Measurements from ENCODE around the gene FAHD1.
"Not testable (repeated sequence)": the region's sequence is repeated elsewhere in the genome, so short reads cannot be mapped to it uniquely, and the experiment has no call there.

The FAHD1 gene

DNA sequence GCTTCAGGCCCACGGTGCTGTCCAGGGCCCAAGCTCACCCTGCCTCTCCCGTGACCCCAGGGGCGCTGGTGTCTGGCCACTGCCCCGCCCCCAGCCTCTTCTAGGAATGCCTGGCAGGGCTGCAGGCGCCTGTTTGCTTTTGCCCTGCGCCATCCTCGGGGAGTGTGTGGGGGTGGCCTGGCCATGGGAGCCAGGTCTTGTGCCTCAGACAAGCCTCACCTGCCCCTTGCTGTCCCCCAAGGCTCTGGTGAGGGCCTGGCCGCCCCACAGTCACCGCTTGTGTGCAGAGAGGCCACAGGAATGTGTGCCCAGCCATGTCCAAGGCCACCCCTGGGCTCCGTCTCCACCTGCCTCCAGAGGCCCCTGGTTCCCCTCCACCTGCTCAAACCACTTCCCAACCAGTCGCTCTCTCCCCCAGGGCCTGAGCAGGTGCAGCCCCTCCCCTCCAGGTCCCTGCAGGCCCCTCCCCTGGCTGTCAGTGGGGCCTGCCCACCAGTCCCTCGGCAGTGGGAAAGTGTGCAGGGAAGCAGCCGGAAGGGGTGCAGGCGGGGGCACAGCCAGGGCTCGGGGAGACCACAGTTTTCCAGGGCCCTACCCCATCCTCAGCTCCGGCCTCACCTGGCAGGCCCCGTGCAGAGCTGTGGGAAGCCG is 32.7 kb upstream of the FAHD1 start:
- no peaks in the 10 kb centered on the region for H3K79me2 ChIP-seq (ENCODE audit: insufficient read depth, low read depth)
- H3K27ac ChIP-seq: no peak overlapping the region
- no peak overlapping the region for H2AFZ ChIP-seq (ENCODE audit: low read depth)
- H3K4me3 ChIP-seq (IDR thresholded peaks at IDR 0.05; ENCODE audit: insufficient read depth, low read depth, low read length): no peak overlapping the region
- no peaks in the 10 kb centered on the region for H3K27me3 ChIP-seq (ENCODE audit: insufficient read depth, low read depth)
- TF ChIP-seq, protein P1, sequence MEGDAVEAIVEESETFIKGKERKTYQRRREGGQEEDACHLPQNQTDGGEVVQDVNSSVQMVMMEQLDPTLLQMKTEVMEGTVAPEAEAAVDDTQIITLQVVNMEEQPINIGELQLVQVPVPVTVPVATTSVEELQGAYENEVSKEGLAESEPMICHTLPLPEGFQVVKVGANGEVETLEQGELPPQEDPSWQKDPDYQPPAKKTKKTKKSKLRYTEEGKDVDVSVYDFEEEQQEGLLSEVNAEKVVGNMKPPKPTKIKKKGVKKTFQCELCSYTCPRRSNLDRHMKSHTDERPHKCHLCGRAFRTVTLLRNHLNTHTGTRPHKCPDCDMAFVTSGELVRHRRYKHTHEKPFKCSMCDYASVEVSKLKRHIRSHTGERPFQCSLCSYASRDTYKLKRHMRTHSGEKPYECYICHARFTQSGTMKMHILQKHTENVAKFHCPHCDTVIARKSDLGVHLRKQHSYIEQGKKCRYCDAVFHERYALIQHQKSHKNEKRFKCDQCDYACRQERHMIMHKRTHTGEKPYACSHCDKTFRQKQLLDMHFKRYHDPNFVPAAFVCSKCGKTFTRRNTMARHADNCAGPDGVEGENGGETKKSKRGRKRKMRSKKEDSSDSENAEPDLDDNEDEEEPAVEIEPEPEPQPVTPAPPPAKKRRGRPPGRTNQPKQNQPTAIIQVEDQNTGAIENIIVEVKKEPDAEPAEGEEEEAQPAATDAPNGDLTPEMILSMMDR (conservative IDR thresholded peaks at IDR 0.05; ENCODE audit: low read depth, low read length): no peak
- H3K9ac ChIP-seq: no peak overlapping the region
- H4K20me1 ChIP-seq (ENCODE audit: insufficient read depth): no peaks in the 10 kb centered on the region
- no peak overlapping the region for H3K4me2 ChIP-seq
- H3K4me1 ChIP-seq (ENCODE audit: low read depth, poor library complexity, severe bottlenecking): no peaks in the 10 kb centered on the region
- H3K36me3 ChIP-seq (ENCODE audit: insufficient read depth): no peaks in the 10 kb centered on the region

DNA sequence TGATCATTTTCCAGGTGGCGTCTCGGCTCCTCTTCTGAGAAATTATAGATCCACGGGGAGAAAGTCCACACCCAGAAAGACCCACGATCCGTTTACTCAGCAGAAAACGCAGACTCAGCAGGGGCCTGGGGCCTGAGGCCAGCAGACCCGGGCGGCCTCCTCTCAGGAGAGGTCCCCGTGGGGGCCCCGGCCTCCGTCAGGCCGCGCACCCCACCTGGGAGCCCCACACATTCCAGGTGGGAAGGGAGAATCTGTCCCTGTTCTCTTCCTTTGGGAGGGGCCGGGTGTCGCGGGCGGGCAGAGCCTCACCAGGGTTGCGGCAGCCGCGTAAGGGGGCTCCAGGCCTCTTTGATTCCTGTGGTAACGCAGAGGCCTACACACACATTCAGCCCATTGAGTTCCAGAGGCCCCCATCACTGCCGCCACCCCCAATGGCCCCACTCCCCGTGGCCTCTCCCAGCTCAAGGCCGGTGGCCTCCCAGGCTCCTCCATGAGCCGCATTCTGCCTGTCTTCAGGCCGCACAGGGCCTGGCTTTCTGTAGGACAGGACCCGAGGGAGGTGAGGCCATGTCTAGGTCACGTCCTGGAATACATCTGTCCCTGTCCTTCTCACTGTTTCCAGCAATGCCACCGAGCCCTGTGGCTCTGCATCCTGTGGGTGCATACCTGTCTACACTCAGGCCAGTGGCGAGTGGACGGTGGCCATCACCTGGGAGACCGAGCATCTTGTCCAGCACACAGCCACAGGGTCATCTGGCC is 31.9 kb upstream of the FAHD1 start:
- H3K79me2 ChIP-seq (ENCODE audit: insufficient read depth, low read depth): no peaks in the 10 kb centered on the region
- H4K20me1 ChIP-seq (ENCODE audit: insufficient read depth): no peaks in the 10 kb centered on the region
- H3K27ac ChIP-seq: no peak overlapping the region
- no peaks in the 10 kb centered on the region for H3K4me1 ChIP-seq (ENCODE audit: low read depth, poor library complexity, severe bottlenecking)
- no peaks in the 10 kb centered on the region for H3K27me3 ChIP-seq (ENCODE audit: insufficient read depth, low read depth)
- H3K4me2 ChIP-seq: no peak overlapping the region
- TF ChIP-seq, protein P1 (conservative IDR thresholded peaks at IDR 0.05; ENCODE audit: low read depth, low read length): no peak
- no peak overlapping the region for H3K9ac ChIP-seq
- H2AFZ ChIP-seq (ENCODE audit: low read depth): no peak overlapping the region
- H3K36me3 ChIP-seq (ENCODE audit: insufficient read depth): no peaks in the 10 kb centered on the region
- no peak overlapping the region for H3K4me3 ChIP-seq (IDR thresholded peaks at IDR 0.05; ENCODE audit: insufficient read depth, low read depth, low read length)

DNA sequence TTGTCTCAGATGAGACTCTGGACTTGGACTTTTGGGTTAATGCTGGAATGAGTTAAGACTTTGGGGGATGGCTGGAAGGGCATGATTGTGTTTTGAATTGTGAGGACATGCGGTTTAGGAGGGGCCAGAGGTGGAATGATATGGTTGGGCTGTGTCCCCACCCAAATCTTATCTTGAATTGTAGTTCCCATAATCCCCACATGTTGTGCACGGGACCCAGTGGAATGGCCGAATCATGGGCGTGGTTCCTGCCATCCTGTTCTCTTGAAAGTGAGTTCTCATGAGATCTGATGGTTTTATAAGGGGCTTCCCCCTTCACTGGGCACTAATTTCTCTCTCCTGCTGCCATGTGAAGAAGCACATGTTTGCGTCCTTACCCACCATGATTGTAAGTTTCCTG is 27.7 kb upstream of the FAHD1 start:
- H3K27me3 ChIP-seq (ENCODE audit: insufficient read depth, low read depth); H3K79me2 ChIP-seq (ENCODE audit: insufficient read depth, low read depth); H4K20me1 ChIP-seq (ENCODE audit: insufficient read depth); H3K4me1 ChIP-seq (ENCODE audit: low read depth, poor library complexity, severe bottlenecking); H2AFZ ChIP-seq (ENCODE audit: low read depth); H3K4me2 ChIP-seq; H3K27ac ChIP-seq; H3K4me3 ChIP-seq (IDR thresholded peaks at IDR 0.05; ENCODE audit: insufficient read depth, low read depth, low read length); H3K9ac ChIP-seq; H3K36me3 ChIP-seq (ENCODE audit: insufficient read depth): not testable (repeated sequence)

- H3K9ac ChIP-seq: no peak overlapping the region
- no peaks in the 10 kb centered on the region for H3K4me1 ChIP-seq (ENCODE audit: low read depth, poor library complexity, severe bottlenecking)
- no peak overlapping the region for H3K27ac ChIP-seq
- TF ChIP-seq, protein P1 (conservative IDR thresholded peaks at IDR 0.05; ENCODE audit: low read depth, low read length): no peak
- no peak overlapping the region for H3K4me3 ChIP-seq (IDR thresholded peaks at IDR 0.05; ENCODE audit: insufficient read depth, low read depth, low read length)
- no peaks in the 10 kb centered on the region for H3K27me3 ChIP-seq (ENCODE audit: insufficient read depth, low read depth)
- H4K20me1 ChIP-seq (ENCODE audit: insufficient read depth): no peaks in the 10 kb centered on the region
- no peak overlapping the region for H2AFZ ChIP-seq (ENCODE audit: low read depth)
- no peak overlapping the region for H3K4me2 ChIP-seq
- H3K79me2 ChIP-seq (ENCODE audit: insufficient read depth, low read depth): no peaks in the 10 kb centered on the region
- no peaks in the 10 kb centered on the region for H3K36me3 ChIP-seq (ENCODE audit: insufficient read depth)
Measured at GRCh38 chr16:1800701-1801100, 26.3 kb upstream of the FAHD1 start.

- no peak overlapping the region for H3K9ac ChIP-seq
- TF ChIP-seq, protein P1 (conservative IDR thresholded peaks at IDR 0.05; ENCODE audit: low read depth, low read length): no peak
- no peaks in the 10 kb centered on the region for H3K79me2 ChIP-seq (ENCODE audit: insufficient read depth, low read depth)
- H2AFZ ChIP-seq (ENCODE audit: low read depth): no peak overlapping the region
- no peaks in the 10 kb centered on the region for H3K27me3 ChIP-seq (ENCODE audit: insufficient read depth, low read depth)
- no peak overlapping the region for H3K4me2 ChIP-seq
- H3K36me3 ChIP-seq (ENCODE audit: insufficient read depth): peaks cover 6% of the 10 kb centered on the region; the same call in 1 of the 2 replicates
- H3K4me1 ChIP-seq (ENCODE audit: low read depth, poor library complexity, severe bottlenecking): no peaks in the 10 kb centered on the region
- H3K4me3 ChIP-seq (IDR thresholded peaks at IDR 0.05; ENCODE audit: insufficient read depth, low read depth, low read length): no peak overlapping the region
- no peak overlapping the region for H3K27ac ChIP-seq
- H4K20me1 ChIP-seq (ENCODE audit: insufficient read depth): no peaks in the 10 kb centered on the region
Measured at GRCh38 chr16:1807626-1808025, 19.4 kb upstream of the FAHD1 start.

Measured in KMS-11 (cell line).